GM12891 (cell line): ENCODE results near the gene RIC1.
"Not testable (repeated sequence)": the region's sequence is repeated elsewhere in the genome, so short reads cannot be mapped to it uniquely, and the experiment has no call there.

Source experiments
- POLR2A ChIP-seq: IDR thresholded peaks from 2 replicates; pipeline ENCODE4 v1.6.1; 2011; ENCODE audit warnings: low read depth, low read length, control low read depth
- POLR2AphosphoS5 ChIP-seq: IDR thresholded peaks from 2 replicates; pipeline ENCODE4 v1.6.1; 2011; ENCODE audit warnings: low read depth, low read length, control low read depth
- TAF1 ChIP-seq: IDR thresholded peaks from 2 replicates; pipeline ENCODE4 v1.6.1; 2011; ENCODE audit warnings: low read depth, low read length, control low read depth

DNA sequence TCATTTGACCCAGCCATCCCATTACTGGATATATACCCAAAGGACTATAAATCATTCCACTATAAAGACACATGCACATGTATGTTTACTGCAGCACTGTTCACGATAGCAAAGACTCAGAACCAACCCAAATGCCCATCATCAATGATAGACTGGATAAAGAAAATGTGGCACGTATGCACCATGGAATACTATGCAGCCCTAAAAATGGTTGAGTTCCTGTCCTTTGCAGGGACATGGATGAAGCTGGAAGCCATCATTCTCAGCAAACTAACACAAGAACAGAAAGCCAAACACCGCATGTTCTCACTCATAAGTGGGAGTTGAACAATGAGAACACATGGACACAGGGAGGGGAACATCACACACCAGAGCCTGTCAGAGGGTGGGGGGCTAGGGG, 154.5 kb downstream of the RIC1 start:
- TF ChIP-seq POLR2AphosphoS5, POLR2A, TAF1: not testable (repeated sequence)
